Measurements from ENCODE around the gene NAXD.

DNA sequence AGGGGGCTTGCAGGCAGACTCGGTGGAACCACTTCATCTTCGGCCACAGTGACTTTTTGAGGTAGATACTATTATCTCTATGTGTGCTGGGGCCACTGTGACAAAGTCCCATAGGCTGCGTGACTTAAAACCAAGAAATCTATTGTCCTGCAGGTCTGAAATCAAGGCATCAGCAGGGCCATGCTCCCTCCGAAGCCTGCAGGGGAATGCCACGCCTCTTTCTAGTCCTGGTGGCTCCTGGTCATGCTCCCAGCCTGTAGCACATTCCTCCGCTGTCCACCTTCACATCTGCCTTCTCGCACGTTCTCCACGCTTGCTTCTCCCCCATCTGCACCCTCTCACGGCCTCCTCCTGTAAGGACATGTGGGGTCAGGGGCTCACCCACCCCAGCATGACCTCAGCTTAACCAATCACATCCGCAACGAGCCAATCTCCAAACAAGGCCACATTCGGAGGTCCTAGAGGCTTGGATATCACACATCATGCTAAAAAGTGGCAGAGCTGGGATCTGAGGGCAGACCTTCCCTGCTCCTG, 32.9 kb upstream of the NAXD start:
- TF ChIP-seq, protein P1, sequence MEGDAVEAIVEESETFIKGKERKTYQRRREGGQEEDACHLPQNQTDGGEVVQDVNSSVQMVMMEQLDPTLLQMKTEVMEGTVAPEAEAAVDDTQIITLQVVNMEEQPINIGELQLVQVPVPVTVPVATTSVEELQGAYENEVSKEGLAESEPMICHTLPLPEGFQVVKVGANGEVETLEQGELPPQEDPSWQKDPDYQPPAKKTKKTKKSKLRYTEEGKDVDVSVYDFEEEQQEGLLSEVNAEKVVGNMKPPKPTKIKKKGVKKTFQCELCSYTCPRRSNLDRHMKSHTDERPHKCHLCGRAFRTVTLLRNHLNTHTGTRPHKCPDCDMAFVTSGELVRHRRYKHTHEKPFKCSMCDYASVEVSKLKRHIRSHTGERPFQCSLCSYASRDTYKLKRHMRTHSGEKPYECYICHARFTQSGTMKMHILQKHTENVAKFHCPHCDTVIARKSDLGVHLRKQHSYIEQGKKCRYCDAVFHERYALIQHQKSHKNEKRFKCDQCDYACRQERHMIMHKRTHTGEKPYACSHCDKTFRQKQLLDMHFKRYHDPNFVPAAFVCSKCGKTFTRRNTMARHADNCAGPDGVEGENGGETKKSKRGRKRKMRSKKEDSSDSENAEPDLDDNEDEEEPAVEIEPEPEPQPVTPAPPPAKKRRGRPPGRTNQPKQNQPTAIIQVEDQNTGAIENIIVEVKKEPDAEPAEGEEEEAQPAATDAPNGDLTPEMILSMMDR (IDR thresholded peaks at IDR 0.05) = no peak
- no peak for TF ChIP-seq POLR2A (IDR thresholded peaks at IDR 0.05)

All from body of pancreas (tissue), 4 donors.